ENCODE results near the gene SERPINB10. TPM values are rescaled to one million over a fixed set of nuclear protein-coding genes. Genes with fewer than 3 reads are reported as not detected.

The SERPINB10 gene
- total and polyA plus RNA-seq, 2 donors (not counting 1 experiment from before 2014, with no cell fraction given), result not detected

DNA sequence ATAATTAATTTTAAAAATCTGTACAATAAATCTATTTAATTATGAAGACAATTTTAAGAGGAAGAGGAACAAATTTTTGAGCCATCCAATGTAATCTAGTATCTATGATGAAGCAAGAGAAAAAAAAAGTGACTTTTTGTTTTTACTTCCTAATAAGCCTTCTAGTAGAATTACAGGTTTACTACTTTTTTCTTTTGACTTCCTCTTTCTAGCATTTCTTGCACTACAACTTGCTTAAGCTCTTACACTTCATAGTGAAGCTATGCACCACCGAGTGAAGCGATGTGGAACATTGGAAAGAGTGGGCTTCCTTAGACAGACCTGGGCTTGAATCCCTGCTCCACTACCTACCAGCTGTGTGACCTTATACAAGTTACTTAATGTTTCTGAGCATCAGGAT, 18.1 kb upstream of the SERPINB10 start:
- Histone ChIP-seq H3K4me2 (replicated peaks; ENCODE audit: low read depth, low read length, poor library complexity, severe bottlenecking) (no peak overlapping the region), H4K20me1 (ENCODE audit: control insufficient read depth, insufficient read depth, low read length, poor library complexity, severe bottlenecking) (no peaks in the 10 kb centered on the region), H3K27me3 (replicated peaks in 1 of 4; ENCODE audit: control extremely low read depth in 1 of 4, control insufficient read depth in 3 of 4, insufficient read depth in 4 of 4, low read length in 3 of 4) (no peaks in the 10 kb centered on the region), H2AFZ (ENCODE audit: insufficient read depth, low read depth, low read length, poor library complexity, severe bottlenecking) (no peak overlapping the region), H3K9me3 (ENCODE audit: control extremely low read depth in 1 of 3, control insufficient read depth in 2 of 3, insufficient read depth in 1 of 3, low read length in 2 of 3) (no peaks in the 10 kb centered on the region), H3K79me2 (ENCODE audit: control insufficient read depth, insufficient read depth, low read length) (no peaks in the 10 kb centered on the region), H3K4me3 (ENCODE audit: control extremely low read depth in 1 of 5, extremely low read depth in 1 of 5, insufficient read depth in 1 of 5, low read depth in 2 of 5, low read length in 4 of 5) (no peak overlapping the region), H3K9ac (ENCODE audit: low read length) (no peak overlapping the region), H3K27ac (ENCODE audit: low read length in 2 of 2) (no peak overlapping the region), H3K4me1 (ENCODE audit: control insufficient read depth in 2 of 2, insufficient read depth in 2 of 2, low read length in 2 of 2) (no peaks in the 10 kb centered on the region), H3K36me3 (replicated peaks in 1 of 2; ENCODE audit: control extremely low read depth in 1 of 2, control insufficient read depth in 1 of 2, extremely low read depth in 1 of 2, insufficient read depth in 2 of 2, low read length in 1 of 2) (no peaks in the 10 kb centered on the region)
- ATAC-seq (ENCODE audit: low read depth) (no peak), DNase-seq (no peak)
- Mint-ChIP-seq H3K27ac (no peak overlapping the region), H3K4me3 (no peak overlapping the region), H3K4me1 (no peaks in the 10 kb centered on the region), H3K9me3 (ENCODE audit: insufficient read depth) (no peaks in the 10 kb centered on the region), H3K27me3 (peaks cover 16% of the 10 kb centered on the region)
- intact Hi-C loops (cut with micrococcal nuclease), result no loop called here
- ChIA-PET POLR2A (no interaction called here), CTCF (no interaction called here)
- WGBS (ENCODE audit: insufficient coverage), result no CpG with 5 or more reads among the region's 2 CpGs
- TF ChIP-seq EZH2 (IDR thresholded peaks at IDR 0.05; ENCODE audit: borderline replicate concordance, insufficient read depth, low read depth, low read length, poor library complexity, severe bottlenecking), result no peak
- TF ChIP-seq, protein P1, sequence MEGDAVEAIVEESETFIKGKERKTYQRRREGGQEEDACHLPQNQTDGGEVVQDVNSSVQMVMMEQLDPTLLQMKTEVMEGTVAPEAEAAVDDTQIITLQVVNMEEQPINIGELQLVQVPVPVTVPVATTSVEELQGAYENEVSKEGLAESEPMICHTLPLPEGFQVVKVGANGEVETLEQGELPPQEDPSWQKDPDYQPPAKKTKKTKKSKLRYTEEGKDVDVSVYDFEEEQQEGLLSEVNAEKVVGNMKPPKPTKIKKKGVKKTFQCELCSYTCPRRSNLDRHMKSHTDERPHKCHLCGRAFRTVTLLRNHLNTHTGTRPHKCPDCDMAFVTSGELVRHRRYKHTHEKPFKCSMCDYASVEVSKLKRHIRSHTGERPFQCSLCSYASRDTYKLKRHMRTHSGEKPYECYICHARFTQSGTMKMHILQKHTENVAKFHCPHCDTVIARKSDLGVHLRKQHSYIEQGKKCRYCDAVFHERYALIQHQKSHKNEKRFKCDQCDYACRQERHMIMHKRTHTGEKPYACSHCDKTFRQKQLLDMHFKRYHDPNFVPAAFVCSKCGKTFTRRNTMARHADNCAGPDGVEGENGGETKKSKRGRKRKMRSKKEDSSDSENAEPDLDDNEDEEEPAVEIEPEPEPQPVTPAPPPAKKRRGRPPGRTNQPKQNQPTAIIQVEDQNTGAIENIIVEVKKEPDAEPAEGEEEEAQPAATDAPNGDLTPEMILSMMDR (IDR thresholded peaks at IDR 0.05), result no peak

- Histone ChIP-seq H3K79me2 (ENCODE audit: control insufficient read depth, insufficient read depth, low read length) (no peaks in the 10 kb centered on the region), H3K9ac (ENCODE audit: low read length) (no peak overlapping the region), H3K27ac (ENCODE audit: low read length in 2 of 2) (no peak overlapping the region), H3K36me3 (replicated peaks in 1 of 2; ENCODE audit: control extremely low read depth in 1 of 2, control insufficient read depth in 1 of 2, extremely low read depth in 1 of 2, insufficient read depth in 2 of 2, low read length in 1 of 2) (no peaks in the 10 kb centered on the region), H4K20me1 (ENCODE audit: control insufficient read depth, insufficient read depth, low read length, poor library complexity, severe bottlenecking) (no peaks in the 10 kb centered on the region), H3K4me2 (replicated peaks; ENCODE audit: low read depth, low read length, poor library complexity, severe bottlenecking) (no peak overlapping the region), H3K4me1 (ENCODE audit: control insufficient read depth in 2 of 2, insufficient read depth in 2 of 2, low read length in 2 of 2) (no peaks in the 10 kb centered on the region), H3K27me3 (replicated peaks in 1 of 4; ENCODE audit: control extremely low read depth in 1 of 4, control insufficient read depth in 3 of 4, insufficient read depth in 4 of 4, low read length in 3 of 4) (no peaks in the 10 kb centered on the region), H3K9me3 (ENCODE audit: control extremely low read depth in 1 of 3, control insufficient read depth in 2 of 3, insufficient read depth in 1 of 3, low read length in 2 of 3) (no peaks in the 10 kb centered on the region), H2AFZ (ENCODE audit: insufficient read depth, low read depth, low read length, poor library complexity, severe bottlenecking) (no peak overlapping the region), H3K4me3 (ENCODE audit: control extremely low read depth in 1 of 5, extremely low read depth in 1 of 5, insufficient read depth in 1 of 5, low read depth in 2 of 5, low read length in 4 of 5) (no peak overlapping the region)
- POLR2A ChIA-PET, result no interaction called here
- Mint-ChIP-seq H3K4me3 (no peak overlapping the region), H3K27me3 (peaks cover 14% of the 10 kb centered on the region), H3K27ac (no peak overlapping the region), H3K4me1 (no peaks in the 10 kb centered on the region), H3K9me3 (ENCODE audit: insufficient read depth) (no peaks in the 10 kb centered on the region)
- ATAC-seq (ENCODE audit: low read depth), result no peak
- intact Hi-C loops (cut with micrococcal nuclease), result no loop called here
- TF ChIP-seq, protein P1 (IDR thresholded peaks at IDR 0.05), result no peak
- TF ChIP-seq EZH2 (IDR thresholded peaks at IDR 0.05; ENCODE audit: borderline replicate concordance, insufficient read depth, low read depth, low read length, poor library complexity, severe bottlenecking), result no peak
- CTCF ChIA-PET, result interaction anchor here (1.0 kb wide), 1 partner anchor 19 kb away, joined by 3 read pairs; no protein-coding TSS in a partner anchor
- WGBS (ENCODE audit: insufficient coverage), result 95% methylated on average over 2 of the region's 6 CpGs
- no peak for DNase-seq
These were observed 17.4 kb upstream of the SERPINB10 start for GRCh38 chr18:63890237-63890949.
